ENCODE data around the gene DNAH7. TPM values are rescaled to one million over a fixed set of nuclear protein-coding genes. Genes with fewer than 3 reads are reported as not detected.

DNAH7 gene
- total and polyA plus RNA-seq, 2 donors from 2014 or later = 3.8 to 15.7 TPM

- Histone ChIP-seq H3K27me3 (ENCODE audit: control insufficient read depth, insufficient read depth, low read length) (no peaks in the 10 kb centered on the region), H3K27ac (ENCODE audit: low read depth in 2 of 2, low read length in 2 of 2) (no peak overlapping the region), H3K9ac (ENCODE audit: low read length in 3 of 3) (no peak overlapping the region), H3K4me3 (ENCODE audit: low read length in 3 of 3) (no peak overlapping the region), H3K36me3 (ENCODE audit: control insufficient read depth in 2 of 3, insufficient read depth in 3 of 3, low read length in 3 of 3) (no peaks in the 10 kb centered on the region), H3K4me1 (ENCODE audit: control insufficient read depth in 2 of 3, insufficient read depth in 2 of 3, low read depth in 1 of 3, low read length in 3 of 3) (no peaks in the 10 kb centered on the region), H3K9me3 (ENCODE audit: control insufficient read depth in 2 of 3, insufficient read depth in 1 of 3, low read length in 3 of 3) (no peaks in the 10 kb centered on the region)
- TF ChIP-seq, protein P1, sequence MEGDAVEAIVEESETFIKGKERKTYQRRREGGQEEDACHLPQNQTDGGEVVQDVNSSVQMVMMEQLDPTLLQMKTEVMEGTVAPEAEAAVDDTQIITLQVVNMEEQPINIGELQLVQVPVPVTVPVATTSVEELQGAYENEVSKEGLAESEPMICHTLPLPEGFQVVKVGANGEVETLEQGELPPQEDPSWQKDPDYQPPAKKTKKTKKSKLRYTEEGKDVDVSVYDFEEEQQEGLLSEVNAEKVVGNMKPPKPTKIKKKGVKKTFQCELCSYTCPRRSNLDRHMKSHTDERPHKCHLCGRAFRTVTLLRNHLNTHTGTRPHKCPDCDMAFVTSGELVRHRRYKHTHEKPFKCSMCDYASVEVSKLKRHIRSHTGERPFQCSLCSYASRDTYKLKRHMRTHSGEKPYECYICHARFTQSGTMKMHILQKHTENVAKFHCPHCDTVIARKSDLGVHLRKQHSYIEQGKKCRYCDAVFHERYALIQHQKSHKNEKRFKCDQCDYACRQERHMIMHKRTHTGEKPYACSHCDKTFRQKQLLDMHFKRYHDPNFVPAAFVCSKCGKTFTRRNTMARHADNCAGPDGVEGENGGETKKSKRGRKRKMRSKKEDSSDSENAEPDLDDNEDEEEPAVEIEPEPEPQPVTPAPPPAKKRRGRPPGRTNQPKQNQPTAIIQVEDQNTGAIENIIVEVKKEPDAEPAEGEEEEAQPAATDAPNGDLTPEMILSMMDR (IDR thresholded peaks at IDR 0.05; ENCODE audit: borderline replicate concordance, extremely low read depth, insufficient read depth) = no peak
- FAIRE-seq (no peak), DNase-seq (no peak)
- intact Hi-C loops (cut with DNase I) = no loop called here
Observed at GRCh38 chr2:196012314-196012713, 56.3 kb downstream of the DNAH7 start.

- intact Hi-C loops (cut with DNase I) = no loop called here
- H3K9ac ChIP-seq (ENCODE audit: low read length in 3 of 3) = no peak overlapping the region
- H3K27ac ChIP-seq (ENCODE audit: low read depth in 2 of 2, low read length in 2 of 2) = no peak overlapping the region
- DNase-seq = no peak
- no peak for FAIRE-seq
- no peaks in the 10 kb centered on the region for H3K9me3 ChIP-seq (ENCODE audit: control insufficient read depth in 2 of 3, insufficient read depth in 1 of 3, low read length in 3 of 3)
- TF ChIP-seq, protein P1 (IDR thresholded peaks at IDR 0.05; ENCODE audit: borderline replicate concordance, extremely low read depth, insufficient read depth) = no peak
- H3K27me3 ChIP-seq (ENCODE audit: control insufficient read depth, insufficient read depth, low read length) = no peaks in the 10 kb centered on the region
- no peaks in the 10 kb centered on the region for H3K4me1 ChIP-seq (ENCODE audit: control insufficient read depth in 2 of 3, insufficient read depth in 2 of 3, low read depth in 1 of 3, low read length in 3 of 3)
- peaks cover 0 to 4% (median 0%) of the 10 kb centered on the region in 3 donors for H3K36me3 ChIP-seq (ENCODE audit: control insufficient read depth in 2 of 3, insufficient read depth in 3 of 3, low read length in 3 of 3)
- no peak overlapping the region for H3K4me3 ChIP-seq (ENCODE audit: low read length in 3 of 3)
Observed at GRCh38 chr2:196000551-196000950, 68.1 kb downstream of the DNAH7 start.

GRCh38 chr2:195998070-195998469 is 70.6 kb downstream of the DNAH7 start:
- peaks cover 0 to 4% (median under 1%) of the 10 kb centered on the region in 3 donors for H3K36me3 ChIP-seq (ENCODE audit: control insufficient read depth in 2 of 3, insufficient read depth in 3 of 3, low read length in 3 of 3)
- TF ChIP-seq, protein P1 (IDR thresholded peaks at IDR 0.05; ENCODE audit: borderline replicate concordance, extremely low read depth, insufficient read depth) = no peak
- FAIRE-seq (no peak), DNase-seq (no peak)
- H3K9me3 ChIP-seq (ENCODE audit: control insufficient read depth in 2 of 3, insufficient read depth in 1 of 3, low read length in 3 of 3) = no peaks in the 10 kb centered on the region
- H3K4me1 ChIP-seq (ENCODE audit: control insufficient read depth in 2 of 3, insufficient read depth in 2 of 3, low read depth in 1 of 3, low read length in 3 of 3) = no peaks in the 10 kb centered on the region
- no peak overlapping the region for H3K9ac ChIP-seq (ENCODE audit: low read length in 3 of 3)
- no peaks in the 10 kb centered on the region for H3K27me3 ChIP-seq (ENCODE audit: control insufficient read depth, insufficient read depth, low read length)
- H3K4me3 ChIP-seq (ENCODE audit: low read length in 3 of 3) = no peak overlapping the region
- intact Hi-C loops (cut with DNase I) = no loop called here
- no peak overlapping the region for H3K27ac ChIP-seq (ENCODE audit: low read depth in 2 of 2, low read length in 2 of 2)

GRCh38 chr2:195995499-195995898 is 73.1 kb downstream of the DNAH7 start:
- no peak overlapping the region for H3K9ac ChIP-seq (ENCODE audit: low read length in 3 of 3)
- no peaks in the 10 kb centered on the region for H3K4me1 ChIP-seq (ENCODE audit: control insufficient read depth in 2 of 3, insufficient read depth in 2 of 3, low read depth in 1 of 3, low read length in 3 of 3)
- H3K27me3 ChIP-seq (ENCODE audit: control insufficient read depth, insufficient read depth, low read length) = no peaks in the 10 kb centered on the region
- intact Hi-C loops (cut with DNase I) = no loop called here
- DNase-seq (no peak), FAIRE-seq (no peak)
- peaks cover 0 to 3% (median 2%) of the 10 kb centered on the region in 3 donors for H3K36me3 ChIP-seq (ENCODE audit: control insufficient read depth in 2 of 3, insufficient read depth in 3 of 3, low read length in 3 of 3)
- H3K27ac ChIP-seq (ENCODE audit: low read depth in 2 of 2, low read length in 2 of 2) = no peak overlapping the region
- no peaks in the 10 kb centered on the region for H3K9me3 ChIP-seq (ENCODE audit: control insufficient read depth in 2 of 3, insufficient read depth in 1 of 3, low read length in 3 of 3)
- no peak overlapping the region for H3K4me3 ChIP-seq (ENCODE audit: low read length in 3 of 3)
- TF ChIP-seq, protein P1 (IDR thresholded peaks at IDR 0.05; ENCODE audit: borderline replicate concordance, extremely low read depth, insufficient read depth) = no peak

Measured in kidney (tissue), 14 donors.